ENCODE measurements around the gene DDX19B.

DDX19B gene

GRCh38 chr16:70298988-70299938, at the start of gene DDX19B:
Gene DDX19B (plus strand): TSS chr16:70299186. CDS start chr16:70299298, 112 bp downstream.
- TF ChIP-seq GATA3 (IDR thresholded peaks at IDR 0.05; ENCODE audit: low read depth, low read length) (no peak), GATA2 (IDR thresholded peaks at IDR 0.05; ENCODE audit: low read depth, low read length) (0 out of 2 replicates have a peak, but pooled peaks have one; percentile 6)

- TF ChIP-seq GATA2 (IDR thresholded peaks at IDR 0.05; ENCODE audit: low read depth, low read length) (no peak), GATA3 (IDR thresholded peaks at IDR 0.05; ENCODE audit: low read depth, low read length) (no peak)
Measured at GRCh38 chr16:70250748-70251628, 48.0 kb upstream of the DDX19B start.

GRCh38 chr16:70251629-70252354, 47.2 kb upstream of the DDX19B start, which contains the start of gene EXOSC6:
Gene EXOSC6 (minus strand): TSS chr16:70251940. CDS start chr16:70251900, 40 bp downstream.
- TF ChIP-seq GATA2 (IDR thresholded peaks at IDR 0.05; ENCODE audit: low read depth, low read length) (no peak), GATA3 (IDR thresholded peaks at IDR 0.05; ENCODE audit: low read depth, low read length) (no peak)

- TF ChIP-seq GATA3 (IDR thresholded peaks at IDR 0.05; ENCODE audit: low read depth, low read length) (no peak), GATA2 (IDR thresholded peaks at IDR 0.05; ENCODE audit: low read depth, low read length) (no peak)
Measured at GRCh38 chr16:70252355-70252988, 46.5 kb upstream of the DDX19B start.

GRCh38 chr16:70253291-70254106, 45.5 kb upstream of the DDX19B start:
- TF ChIP-seq GATA2 (IDR thresholded peaks at IDR 0.05; ENCODE audit: low read depth, low read length) = no peak
- TF ChIP-seq GATA3 (IDR thresholded peaks at IDR 0.05; ENCODE audit: low read depth, low read length) = no peak

GRCh38 chr16:70254180-70254964, 44.6 kb upstream of the DDX19B start:
- TF ChIP-seq GATA3 (IDR thresholded peaks at IDR 0.05; ENCODE audit: low read depth, low read length) (no peak), GATA2 (IDR thresholded peaks at IDR 0.05; ENCODE audit: low read depth, low read length) (no peak)

- no peak for TF ChIP-seq GATA3 (IDR thresholded peaks at IDR 0.05; ENCODE audit: low read depth, low read length)
- TF ChIP-seq GATA2 (IDR thresholded peaks at IDR 0.05; ENCODE audit: low read depth, low read length) = no peak
Measured at GRCh38 chr16:70254965-70255286, 44.1 kb upstream of the DDX19B start.

GRCh38 chr16:70255574-70255973, 43.4 kb upstream of the DDX19B start:
- no peak for TF ChIP-seq GATA2 (IDR thresholded peaks at IDR 0.05; ENCODE audit: low read depth, low read length)
- TF ChIP-seq GATA3 (IDR thresholded peaks at IDR 0.05; ENCODE audit: low read depth, low read length) = no peak

- TF ChIP-seq GATA3 (IDR thresholded peaks at IDR 0.05; ENCODE audit: low read depth, low read length) (no peak), GATA2 (IDR thresholded peaks at IDR 0.05; ENCODE audit: low read depth, low read length) (no peak)
Measured at GRCh38 chr16:70257391-70257790, 41.6 kb upstream of the DDX19B start.

- TF ChIP-seq GATA3 (IDR thresholded peaks at IDR 0.05; ENCODE audit: low read depth, low read length) = no peak
- TF ChIP-seq GATA2 (IDR thresholded peaks at IDR 0.05; ENCODE audit: low read depth, low read length) = no peak
Measured at GRCh38 chr16:70258065-70258464, 40.9 kb upstream of the DDX19B start.

- TF ChIP-seq GATA3 (IDR thresholded peaks at IDR 0.05; ENCODE audit: low read depth, low read length) = no peak
- no peak for TF ChIP-seq GATA2 (IDR thresholded peaks at IDR 0.05; ENCODE audit: low read depth, low read length)
Measured at GRCh38 chr16:70258946-70259345, 40.0 kb upstream of the DDX19B start.

- TF ChIP-seq GATA3 (IDR thresholded peaks at IDR 0.05; ENCODE audit: low read depth, low read length) (no peak), GATA2 (IDR thresholded peaks at IDR 0.05; ENCODE audit: low read depth, low read length) (no peak)
Measured at GRCh38 chr16:70267516-70267915, 31.5 kb upstream of the DDX19B start.
